HG03439 (cell line): ENCODE results near the gene AP1G1.

Source experiments
- ATAC-seq: cut with Tn5 transposase; IDR thresholded peaks from one replicate; pipeline ENCODE4 v1.9.1; 2021; ENCODE audit warnings: mild to moderate bottlenecking, moderate library complexity; ENCODE audit not compliant: unreplicated experiment

The AP1G1 gene

GRCh38 chr16:71758293-71758760 lies 50.3 kb downstream of the AP1G1 start:
- no peak for ATAC-seq

- no peak for ATAC-seq
Observed at GRCh38 chr16:71754652-71755051, 54.0 kb downstream of the AP1G1 start.

DNA sequence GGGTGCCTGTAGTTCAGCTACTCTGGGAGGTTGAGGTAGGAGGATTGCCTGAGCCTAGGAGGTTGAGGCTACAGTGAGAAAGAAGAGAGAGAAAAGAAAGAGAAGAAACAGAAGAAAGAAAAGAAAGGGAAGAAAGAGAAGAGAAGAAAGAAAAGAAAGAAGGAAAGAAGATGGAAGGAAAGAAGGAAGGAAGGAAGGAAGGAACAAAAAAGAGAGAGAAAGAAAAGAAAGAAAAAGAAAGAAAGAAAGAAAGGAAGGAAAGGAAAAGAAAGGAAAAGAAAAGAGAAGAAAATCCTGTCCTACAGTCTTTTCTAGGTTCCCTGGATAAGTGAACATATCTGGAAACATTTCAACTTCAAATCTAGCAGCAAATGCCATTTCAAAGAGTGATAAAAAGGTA lies 54.5 kb downstream of the AP1G1 start:
- no peak for ATAC-seq

GRCh38 chr16:71748226-71748625 lies 60.4 kb downstream of the AP1G1 start:
- no peak for ATAC-seq

- no peak for ATAC-seq
Observed at GRCh38 chr16:71746442-71747046, 62.1 kb downstream of the AP1G1 start.

DNA sequence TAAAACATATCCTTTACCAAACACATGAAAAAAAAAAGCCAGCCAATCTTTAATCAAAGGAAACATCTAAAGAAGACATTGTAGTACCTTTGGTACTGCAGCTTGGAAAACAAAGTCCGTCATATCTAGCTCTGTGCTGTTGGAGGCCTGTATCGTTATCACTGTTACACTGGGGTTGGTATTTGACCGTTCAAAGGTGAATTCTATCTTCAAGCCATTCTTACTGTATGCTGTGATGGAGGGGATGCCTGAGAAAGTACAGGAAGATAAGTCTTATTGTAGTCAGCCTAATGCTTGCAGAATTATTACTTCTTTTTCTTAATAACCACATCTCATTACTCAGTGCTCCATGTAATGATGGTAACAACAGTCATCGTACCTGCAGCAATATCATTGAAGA lies 69.8 kb downstream of the AP1G1 start:
- no peak for ATAC-seq

DNA sequence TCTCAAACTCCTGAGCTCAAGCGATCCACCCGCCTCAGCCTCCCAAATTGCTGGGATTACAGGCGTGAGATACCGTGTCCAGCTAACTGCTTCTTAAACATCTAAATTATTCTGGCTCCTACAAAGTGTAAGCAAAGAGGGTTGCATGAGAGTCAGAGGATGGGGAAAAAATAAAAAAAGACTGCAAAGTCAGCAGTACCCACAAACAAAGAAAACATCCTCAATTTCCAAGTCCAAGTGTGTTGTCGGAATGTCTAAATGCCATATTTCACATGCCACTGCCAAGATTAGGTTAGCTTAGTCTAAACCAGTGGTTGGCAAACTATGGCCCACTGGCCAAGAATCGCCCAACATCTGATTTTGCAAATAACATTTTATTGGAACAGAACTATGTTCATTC lies 71.1 kb downstream of the AP1G1 start:
- ATAC-seq: no peak

DNA sequence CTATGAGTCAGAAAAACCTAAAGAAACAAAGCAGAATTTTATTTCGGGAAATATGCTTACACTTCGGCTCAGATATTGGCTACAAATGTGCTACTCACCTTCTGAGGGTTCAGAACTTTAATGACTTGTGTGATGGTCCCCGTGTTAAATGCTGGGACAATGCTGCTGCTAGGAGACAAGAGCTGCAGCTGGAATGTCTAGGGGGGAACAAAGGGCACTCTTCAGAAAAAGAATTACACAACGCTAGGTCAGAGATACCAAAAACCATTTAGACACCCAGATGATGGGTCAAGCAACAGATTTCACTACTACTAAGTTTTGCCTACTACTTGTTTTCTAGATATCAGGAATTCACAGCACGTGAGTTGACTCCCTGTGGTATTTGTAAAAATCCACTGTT lies 74.1 kb downstream of the AP1G1 start:
- no peak for ATAC-seq

DNA sequence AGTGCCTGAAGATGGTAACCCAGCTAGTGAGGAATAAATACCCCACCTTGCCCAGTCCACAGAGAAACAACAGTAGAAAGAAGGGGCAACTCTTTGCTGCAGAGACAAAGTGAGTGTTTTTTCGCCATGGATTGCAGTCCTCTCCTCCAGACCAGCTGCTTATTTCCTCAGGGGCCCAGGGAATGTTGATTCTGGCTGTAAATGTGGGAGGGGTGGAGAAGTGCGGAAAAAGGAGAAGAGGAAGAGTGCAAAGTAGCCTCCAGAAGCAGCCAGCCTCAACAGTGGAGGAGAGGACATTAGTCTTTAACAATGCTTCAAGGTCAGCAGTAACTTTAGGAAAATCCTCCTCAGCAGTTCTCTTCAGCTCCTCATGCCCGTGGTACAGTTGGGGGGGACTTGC lies 76.0 kb downstream of the AP1G1 start:
- no peak for ATAC-seq

DNA sequence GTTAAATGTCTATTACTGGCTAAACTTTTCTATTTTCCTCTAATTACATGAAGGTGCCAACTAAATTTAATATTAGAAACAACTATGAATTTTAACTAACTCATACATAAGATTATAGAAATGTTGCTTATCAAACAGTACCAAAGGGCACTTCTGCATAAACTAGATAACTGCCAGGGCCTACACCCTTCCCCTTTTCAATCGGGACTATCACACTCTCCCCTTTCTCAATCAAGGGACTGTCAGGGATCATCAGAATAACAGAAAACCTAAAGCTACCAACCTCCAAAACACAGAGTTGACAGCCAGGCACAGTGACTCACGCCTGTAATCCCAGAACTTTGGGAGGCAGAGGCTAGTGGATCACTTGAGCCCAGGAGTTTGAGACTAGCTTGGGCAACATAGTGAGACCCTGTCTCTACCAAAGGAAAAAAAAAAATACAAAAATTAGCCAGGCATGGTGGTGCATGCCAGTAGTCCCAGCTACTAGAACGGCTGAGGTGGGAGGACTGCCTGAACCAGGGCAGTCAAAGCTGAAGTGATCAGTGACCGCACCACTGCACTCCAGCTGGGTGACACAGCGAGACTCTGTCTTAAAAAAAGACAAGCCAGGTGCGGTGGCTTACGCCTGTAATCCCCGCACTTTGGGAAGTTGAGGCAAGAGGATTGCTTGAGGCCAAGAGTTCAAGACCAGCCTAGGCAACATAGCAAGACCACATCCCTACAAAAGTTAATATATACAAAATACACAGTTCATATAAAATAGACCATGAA lies 80.9 kb downstream of the AP1G1 start:
- no peak for ATAC-seq

- ATAC-seq: no peak
Observed at GRCh38 chr16:71726476-71727315, 81.9 kb downstream of the AP1G1 start.

DNA sequence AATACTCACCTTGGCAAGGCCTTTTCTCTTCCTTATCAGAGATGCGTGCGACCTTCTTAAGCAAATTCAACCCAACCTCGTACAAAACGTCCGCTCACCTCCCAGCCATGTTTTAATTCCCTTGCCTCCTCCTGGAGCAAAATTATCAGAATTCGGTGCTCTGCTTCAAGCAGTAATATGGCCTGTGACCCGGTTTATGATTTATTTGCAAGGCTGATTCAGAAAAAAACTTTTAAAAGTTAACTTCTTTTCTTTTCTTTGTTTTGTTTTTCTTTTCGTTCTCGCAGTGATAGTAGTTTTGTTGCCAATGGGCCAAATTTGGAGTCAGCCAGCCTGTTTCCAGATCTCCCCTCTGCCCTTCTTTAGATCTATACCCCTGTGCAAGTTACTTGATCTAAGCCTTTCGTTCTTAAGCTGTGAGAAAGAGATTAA lies 84.3 kb downstream of the AP1G1 start, which contains the start of gene PHLPP2:
Gene PHLPP2, minus strand, starts transcription at position 382 of the 432 bp plus-strand sequence. CDS start 9,906 bp downstream, outside the sequence.
- ATAC-seq: no peak

- ATAC-seq: peak; percentile 82
Observed at GRCh38 chr16:71723537-71724319, 84.9 kb downstream of the AP1G1 start.

DNA sequence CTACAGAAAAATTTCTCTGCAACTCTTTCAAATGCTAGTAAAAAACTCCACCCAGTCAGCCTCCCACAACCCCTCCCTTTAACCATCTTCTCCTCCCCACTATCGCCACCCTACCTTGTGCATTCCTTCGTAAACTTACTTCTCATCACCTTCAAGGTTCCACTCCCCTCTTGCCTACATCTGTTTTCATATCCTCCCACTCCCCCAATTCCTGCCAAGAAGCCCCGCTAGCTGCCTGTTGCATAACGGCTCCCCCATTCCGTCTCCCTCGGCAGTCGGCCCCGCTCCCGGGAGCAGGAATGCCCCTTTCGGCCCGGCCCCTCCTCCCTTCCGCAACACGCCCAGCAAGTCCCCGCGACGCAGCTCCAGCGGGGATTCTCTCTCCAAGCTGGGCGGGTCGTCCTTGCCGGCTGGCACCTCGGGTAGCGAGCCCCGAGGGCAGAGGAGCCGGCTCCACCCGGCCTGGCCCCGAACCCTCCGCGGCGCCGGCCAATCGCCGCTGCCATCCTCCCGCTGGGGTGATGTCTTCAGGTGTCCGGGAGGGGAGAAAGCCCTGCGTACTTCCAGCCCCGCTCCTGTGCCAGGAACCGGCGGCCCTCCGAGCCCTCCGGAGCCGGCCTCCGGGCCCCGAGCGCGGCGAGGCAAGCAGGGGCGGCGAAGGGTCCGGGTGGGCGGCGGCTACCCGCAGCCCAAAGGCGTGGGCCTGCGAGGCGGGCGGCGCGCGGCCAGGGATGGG lies 85.7 kb downstream of the AP1G1 start:
- ATAC-seq: peak; percentile 39

GRCh38 chr16:71721066-71721740 lies 87.4 kb downstream of the AP1G1 start:
- ATAC-seq: no peak

GRCh38 chr16:71712501-71712900 lies 96.1 kb downstream of the AP1G1 start:
- ATAC-seq: no peak

- no peak for ATAC-seq
Observed at GRCh38 chr16:71711789-71712188, 96.8 kb downstream of the AP1G1 start.

DNA sequence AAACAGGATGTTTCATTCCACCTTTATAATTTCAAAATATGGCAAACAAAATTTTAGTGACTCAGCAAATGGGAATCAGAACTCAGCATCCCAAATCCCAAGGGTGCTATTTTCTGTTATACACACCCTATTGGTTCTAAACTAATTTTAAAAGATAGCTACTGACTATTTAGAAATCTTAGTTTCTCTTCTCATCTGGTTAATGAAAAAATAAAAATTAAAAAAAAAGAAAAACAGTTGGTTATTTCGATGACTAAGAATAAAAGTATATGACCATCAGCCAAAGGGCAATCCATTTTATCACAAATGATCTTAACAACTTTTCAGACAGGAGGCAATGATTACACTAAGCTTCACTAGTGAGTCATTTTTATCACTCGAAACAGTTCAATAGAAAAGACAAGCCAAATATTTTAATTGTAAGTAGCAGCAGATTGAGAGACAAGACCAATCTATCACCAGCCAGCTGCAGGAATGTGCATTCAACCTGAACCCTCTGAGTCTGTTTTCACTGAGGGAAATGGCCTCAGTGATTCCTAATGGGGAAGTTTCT lies 99.3 kb downstream of the AP1G1 start:
- no peak for ATAC-seq

GRCh38 chr16:71708696-71709095 lies 99.9 kb downstream of the AP1G1 start:
- no peak for ATAC-seq
